AG20443 (cell line): ENCODE results near the gene SINHCAF.
"Not testable (repeated sequence)": the region's sequence is repeated elsewhere in the genome, so short reads cannot be mapped to it uniquely, and the experiment has no call there.

Experiments used
- DNase-seq: peaks from one replicate; pipeline ENCODE4 v3.0.0; 2012; ENCODE audit warnings: low spot score, mixed read lengths

SINHCAF gene

DNA sequence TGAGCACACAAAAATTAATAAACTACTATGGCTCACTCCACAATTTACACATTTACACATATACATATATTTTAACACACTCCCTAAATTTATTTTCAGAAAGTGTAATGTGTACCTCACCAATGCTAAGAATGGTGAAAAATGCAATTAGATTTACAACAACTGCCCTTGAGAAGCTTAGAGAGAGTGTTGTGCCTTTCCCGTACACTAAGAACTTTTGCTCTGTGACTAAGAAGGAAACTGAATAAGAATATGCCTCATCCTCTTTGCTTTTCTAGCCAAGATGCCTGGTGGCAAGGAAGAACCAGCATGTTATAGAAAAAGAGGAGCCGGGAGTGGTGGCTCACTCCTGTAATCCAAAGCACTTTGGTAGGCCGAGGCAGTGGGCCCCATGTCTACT is 62.3 kb downstream of the SINHCAF start:
- no peak for DNase-seq

DNA sequence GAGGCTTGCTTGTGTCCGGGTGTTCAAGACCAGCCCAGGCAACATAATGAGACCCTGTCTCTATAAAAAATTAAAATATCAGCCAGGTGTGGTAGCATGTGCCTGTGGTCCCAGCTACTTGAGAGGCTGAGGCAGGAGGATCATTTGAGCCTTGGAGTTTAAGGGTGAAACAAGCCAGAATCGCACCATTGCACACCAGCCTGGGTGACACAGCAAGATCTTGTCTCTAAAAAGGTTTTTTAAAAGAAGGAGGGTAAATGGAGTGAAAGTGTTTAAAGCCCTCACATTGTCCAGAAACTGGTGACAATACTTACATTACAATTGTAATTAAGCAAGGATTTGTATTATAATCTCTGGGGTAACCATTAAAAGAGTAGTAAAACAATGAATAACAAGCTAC is 64.2 kb downstream of the SINHCAF start:
- no peak for DNase-seq

DNA sequence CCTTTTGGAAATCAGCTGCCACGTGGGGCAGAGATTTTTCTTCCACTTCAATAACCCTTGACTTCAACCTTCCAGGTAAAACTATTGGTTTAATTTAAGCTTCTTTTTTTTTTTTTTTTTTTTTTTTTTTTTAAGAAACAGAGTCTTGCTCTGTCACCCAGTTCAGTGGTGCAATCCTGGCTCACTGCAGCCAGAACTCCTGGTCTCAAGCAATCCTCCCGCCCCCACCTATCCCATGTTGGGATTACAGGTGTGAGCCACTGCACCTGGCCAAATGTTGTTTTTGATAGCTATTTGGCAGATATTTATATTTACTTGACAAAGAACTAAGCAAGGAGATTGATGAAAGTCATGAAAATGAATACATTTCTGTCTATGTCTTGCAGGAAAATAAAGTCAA is 65.1 kb downstream of the SINHCAF start:
- no peak for DNase-seq

DNA sequence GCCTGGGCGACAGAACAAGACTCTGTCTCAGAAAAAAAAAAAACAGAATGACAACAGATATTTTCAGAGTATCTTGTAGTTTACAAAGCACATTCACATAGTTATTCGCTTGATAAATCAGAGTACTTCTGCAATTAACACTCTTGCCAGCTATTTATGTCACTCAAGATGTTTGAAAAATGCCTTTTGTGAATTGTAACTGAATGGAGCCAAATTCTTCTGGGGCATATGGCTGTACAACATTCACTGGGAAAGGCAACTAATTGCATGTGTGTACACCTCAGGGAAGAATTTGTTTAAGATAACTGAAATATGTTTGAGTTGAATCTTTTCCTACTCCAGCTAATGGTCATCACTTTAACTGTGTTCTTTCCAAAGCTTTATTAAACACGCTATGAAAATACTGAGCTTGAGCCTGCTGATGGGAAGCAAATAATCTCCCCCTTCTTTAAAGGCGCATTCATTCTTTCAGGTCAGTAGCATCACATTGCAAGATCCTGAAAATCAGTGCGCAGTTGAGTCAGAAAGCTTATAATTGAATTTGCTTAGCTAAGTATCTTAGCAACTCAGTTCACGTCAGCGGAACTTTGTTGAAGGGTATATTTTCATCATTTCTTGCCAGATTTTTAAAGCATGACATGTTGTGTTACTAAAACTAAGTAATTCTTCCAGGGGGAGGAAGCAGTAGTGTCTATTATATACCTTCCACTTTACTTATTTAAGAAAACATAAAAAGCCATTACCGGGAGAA is 66.6 kb downstream of the SINHCAF start:
- DNase-seq = no peak

DNA sequence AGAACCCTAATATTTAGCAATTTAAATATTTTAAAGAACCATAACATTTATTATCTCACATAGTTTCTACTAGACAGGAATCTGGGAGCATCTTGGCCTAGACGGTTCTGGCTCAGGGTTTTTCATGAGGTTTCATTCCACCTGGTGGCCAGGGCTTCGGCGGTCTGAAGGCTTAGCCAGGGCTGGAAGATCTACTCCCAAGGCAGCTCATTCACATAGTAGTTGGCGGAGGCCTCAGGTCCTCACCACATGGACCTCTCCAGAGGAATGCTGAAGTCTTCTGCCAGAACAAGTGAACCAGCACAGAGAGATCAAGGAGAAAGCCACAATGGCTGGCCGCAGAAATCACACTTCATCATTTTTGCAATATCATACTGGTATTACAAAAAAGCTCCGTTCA is 68.2 kb downstream of the SINHCAF start:
- no peak for DNase-seq

DNA sequence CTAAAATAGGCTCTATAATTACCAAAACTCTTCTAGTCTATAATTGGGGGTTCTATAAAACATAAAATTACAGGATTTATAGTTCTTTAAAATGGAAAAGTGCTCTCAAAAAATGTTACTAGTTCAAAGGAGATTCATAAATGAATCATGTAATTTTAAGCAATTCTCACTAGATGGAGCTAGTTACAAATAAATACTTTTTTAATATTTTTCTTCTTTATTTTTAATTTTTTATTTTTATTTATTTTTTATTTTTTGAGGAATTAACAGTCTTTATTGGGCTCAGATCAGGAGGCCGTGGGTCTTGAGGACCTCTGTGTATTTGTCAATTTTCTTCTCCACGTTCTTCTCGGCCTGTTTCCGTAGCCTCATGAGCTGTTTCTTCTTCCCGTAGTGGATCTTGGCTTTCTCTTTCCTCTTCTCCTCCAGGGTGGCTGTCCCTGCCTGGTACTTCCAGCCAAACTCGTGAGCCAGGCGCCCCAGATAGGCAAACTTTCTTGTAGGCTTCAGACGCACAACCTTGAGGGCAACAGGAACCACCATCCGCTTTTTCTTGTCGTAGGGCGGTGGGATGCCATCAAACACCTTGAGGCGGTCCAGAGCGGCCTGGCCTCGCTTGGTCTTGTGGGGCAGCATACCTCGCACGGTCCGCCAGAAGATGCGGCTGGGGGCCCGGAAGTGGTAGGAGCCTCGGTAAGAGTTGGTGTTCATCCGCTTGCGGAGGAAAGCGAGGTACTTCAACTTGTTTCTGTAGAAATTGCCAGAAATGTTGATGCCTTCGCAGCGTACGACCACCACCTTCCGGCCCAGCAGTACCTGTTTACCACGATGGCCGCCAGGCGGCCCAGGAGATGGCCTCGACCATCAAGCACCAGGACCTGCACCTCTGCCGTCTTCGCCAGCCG is 74.0 kb downstream of the SINHCAF start:
- not testable (repeated sequence) for DNase-seq

DNA sequence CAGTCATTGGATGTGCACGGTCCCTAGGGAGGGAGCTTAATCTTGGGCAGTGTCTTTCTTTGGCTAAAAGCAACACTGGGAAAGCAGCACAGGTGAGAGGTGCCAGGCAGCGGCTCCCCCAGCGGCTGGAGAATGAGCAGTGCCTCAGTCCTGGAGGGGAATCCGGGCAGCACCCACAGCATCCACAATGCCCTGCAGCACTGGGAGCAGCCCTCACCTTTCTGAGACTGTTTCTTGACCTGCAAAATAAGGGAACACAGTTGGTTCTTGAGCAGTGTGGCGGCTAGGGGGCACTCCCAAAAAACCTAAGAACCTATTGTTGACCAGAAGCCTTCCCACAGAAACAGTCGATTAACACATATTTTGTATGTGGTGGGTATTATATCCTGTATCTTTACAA is 75.8 kb downstream of the SINHCAF start:
- no peak for DNase-seq

DNA sequence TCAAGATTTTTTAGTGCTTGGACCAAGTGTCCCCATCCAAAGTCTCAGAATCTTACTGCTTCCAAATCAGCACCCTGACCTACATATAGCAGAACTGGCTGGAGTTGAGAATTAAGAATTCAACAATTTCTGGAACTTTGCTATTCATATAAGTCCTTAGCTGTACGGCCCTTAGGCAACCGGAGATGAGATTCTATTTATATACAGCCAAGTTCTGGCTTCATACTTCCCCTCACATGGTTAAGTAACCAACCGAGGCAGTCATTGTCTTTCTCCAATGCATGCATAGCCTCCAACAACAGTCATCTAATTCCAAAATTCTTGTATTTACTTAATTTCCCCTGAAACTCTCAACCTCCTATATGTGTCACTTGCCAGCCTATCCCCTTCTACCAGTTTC is 76.6 kb downstream of the SINHCAF start:
- no peak for DNase-seq

DNA sequence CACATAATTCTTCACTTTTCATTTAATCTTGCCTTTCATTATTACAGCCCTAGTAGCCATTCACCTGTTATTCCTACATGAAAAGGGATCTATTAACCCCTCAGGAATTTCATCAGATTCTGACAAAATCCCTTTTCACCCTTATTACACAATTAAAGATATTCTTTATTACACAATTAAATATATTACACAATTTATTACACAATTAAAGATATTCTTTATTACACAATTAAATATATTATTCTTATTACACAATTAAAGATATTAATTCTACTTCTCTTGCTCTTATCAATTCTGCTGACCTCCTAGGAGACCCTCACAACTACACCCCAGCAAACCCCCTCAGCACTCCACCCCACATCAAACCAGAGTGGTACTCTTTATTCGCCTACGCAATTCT is 77.1 kb downstream of the SINHCAF start:
- no peak for DNase-seq

DNA sequence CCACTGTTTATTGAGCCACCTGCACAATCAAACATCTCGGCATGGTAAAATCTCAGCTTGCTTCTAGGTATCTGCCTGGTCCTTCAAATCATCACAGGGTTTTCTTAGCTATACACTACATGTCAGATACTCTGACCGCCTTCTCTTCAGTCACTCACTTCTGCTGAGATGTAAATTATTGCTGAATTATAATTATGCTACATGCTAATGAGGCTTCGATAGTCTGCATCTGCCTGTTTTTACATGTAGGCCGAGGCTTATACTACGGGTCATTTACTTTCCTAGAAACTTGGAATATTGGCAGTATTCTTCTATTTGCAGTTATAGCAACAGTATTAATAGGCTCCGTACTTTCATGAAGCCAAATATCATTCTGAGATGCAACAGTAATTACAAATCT is 77.6 kb downstream of the SINHCAF start:
- no peak for DNase-seq

DNA sequence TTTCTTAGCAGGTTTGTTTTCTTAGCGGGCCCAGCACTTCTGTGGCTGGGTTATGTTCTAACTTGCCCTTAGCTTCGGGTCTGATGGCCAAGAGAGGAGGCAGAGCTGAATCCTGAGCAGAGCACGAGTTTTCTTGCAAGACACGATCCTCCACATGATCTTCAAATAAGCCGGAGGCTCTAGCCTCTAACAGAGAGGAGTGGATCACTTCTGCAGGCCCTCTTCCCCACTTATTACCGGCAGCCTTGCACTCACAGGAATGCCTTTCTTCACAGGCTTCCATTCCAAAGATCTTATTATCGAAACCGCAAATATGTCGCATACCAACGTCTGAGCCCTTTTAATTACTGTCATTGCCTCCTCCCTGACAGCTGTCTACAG is 79.5 kb downstream of the SINHCAF start:
- peak; percentile 25 for DNase-seq

DNA sequence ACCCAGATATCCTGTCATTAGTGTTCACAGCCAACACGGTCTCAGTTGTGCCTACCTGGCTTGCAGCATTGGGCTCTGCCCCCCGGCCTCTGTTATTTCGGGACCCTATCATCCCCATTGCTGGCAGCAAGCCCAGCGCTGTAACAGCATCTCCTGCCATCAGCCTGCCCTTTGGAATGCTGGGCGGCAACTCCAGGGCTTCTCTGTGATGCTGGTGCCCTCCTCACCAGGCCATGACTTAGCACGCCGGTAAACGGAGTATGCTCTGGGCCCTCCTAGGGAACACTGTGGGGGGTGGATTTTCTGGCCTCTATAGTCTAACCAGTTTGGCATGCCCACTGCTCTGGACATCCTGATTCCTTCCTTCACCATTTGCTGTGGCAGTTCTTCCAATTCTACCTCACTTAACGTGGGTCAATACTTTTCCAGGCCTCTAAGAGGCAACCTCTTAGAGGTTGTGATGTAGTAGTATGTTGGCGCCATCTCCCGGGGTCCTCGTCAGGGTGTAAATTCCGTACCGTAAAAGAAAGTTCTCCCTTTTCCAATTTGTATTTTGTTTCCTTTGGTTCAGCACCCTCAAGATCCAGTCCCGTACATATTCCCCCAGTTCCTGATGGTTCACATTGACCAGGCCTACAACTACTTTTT is 80.0 kb downstream of the SINHCAF start:
- no peak for DNase-seq

DNA sequence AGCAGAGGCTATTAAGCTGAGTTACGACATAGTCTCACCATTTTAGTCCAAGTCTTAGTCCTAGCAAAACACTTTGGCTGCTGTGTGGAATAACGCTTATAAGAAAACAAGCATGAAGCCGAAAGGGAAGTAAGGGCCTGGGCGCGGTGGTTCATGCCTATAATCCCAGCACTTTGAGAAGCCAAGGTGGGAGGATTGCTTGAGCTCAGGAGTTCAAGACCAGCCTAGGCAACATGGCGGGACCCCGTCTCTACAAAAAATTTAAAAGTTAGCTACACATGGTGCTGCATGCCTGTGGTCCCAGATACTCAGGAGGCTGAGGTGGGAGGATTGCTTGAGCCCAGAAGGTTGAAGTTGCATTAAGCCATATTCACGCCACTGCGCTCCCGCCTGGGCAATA is 83.5 kb downstream of the SINHCAF start:
- not testable (repeated sequence) for DNase-seq

DNA sequence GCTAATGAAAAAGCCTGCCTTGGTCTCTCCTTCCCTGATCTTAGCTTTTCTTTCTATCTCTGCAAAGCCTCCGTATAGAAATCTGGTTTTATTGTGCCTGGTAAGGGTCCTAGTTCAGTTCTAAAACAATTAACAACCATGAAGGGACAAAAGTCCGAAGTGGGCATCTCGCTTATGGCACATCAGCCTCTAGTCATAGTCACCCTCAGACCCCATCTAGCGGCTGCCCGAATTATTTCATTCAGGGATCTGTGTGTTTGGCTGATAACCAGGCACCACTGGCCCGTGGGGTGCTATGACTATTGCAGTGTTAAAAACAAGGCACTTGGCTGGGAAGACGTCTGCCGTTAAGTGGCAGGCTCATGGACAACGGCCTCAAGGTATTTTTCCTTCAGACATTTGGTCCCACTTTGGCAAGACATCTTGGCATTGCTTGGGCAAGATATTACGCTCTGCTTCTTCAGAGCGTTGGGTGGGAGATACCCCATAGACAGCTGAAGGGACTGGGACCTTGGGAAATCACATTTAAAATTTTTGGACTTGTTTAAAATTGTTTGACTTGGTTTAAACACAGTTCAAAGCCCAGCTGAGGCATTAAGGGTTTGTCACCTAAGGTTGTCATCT is 87.1 kb downstream of the SINHCAF start:
- peak; percentile 82 for DNase-seq

DNA sequence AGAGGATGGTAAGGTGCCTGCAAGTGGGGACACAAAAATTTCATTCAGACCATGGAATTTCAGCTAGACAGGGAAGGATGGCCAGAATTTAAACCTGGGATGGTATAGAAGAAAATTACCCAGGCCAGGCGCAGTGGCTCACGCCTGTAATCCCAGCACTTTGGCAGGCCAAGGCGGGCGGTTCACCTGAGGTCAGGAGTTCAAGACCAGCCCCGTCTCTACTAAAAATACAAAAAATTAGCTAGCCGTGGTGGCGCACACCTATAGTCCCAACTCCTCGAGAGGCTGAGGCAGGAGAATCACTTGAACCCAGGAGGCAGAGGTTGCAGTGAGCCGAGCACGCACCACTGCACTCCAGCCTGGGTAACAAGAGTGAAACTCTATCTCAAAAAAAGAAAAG is 87.6 kb downstream of the SINHCAF start:
- not testable (repeated sequence) for DNase-seq

DNA sequence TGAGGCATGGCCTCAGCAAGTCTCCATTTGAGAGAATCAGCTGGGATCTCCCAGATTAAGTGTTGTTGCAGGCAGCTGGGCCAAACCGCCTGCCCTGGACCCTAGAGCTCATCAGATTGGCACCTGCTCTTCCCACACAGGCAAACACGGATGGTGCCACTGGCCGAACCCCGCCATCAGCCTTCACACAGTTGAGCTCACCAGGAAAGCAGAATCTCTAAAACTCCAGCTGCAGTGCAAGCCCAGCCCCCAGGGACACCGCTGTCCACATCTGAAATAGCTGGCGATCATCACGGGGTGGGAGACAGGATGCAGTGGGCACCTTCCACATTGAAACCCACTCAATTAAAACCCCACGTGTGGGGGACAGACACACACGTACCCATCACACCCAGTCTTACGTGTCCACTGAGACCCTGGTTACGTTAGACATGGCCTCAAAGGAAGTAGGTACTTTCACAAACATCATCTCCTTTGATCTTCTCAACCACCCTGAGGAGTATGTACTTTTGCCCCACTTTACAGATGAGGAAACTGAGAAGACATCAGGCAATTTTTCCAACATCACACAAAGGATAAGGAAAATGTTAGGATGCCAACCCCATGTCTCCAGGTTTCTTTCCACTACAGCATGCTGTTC is 88.8 kb downstream of the SINHCAF start:
- DNase-seq = no peak

DNA sequence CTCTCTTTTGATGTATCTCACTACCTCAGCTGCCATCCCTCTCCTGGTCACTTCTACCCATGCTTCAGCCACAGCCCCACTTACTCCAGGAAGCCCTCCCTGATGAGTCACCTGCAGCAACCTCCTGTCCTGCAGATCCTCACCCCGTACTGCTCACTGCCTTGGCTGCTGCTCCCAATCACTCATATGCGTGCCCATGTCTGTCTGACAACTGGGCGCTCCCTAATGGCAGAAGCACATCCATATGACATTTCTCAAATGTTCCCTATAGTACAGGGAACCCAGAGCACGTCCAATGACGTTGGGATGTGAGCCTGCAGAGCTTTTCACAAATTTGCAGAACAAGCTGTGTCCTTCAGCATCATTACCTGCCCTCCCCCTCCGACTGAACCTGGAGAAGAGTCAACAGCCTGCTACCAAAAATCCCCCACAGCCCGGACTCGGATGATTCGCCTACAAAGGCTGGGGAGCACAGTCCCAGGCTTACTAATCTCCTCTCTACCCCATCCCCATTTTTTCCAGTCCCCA is 90.0 kb downstream of the SINHCAF start:
- no peak for DNase-seq

DNA sequence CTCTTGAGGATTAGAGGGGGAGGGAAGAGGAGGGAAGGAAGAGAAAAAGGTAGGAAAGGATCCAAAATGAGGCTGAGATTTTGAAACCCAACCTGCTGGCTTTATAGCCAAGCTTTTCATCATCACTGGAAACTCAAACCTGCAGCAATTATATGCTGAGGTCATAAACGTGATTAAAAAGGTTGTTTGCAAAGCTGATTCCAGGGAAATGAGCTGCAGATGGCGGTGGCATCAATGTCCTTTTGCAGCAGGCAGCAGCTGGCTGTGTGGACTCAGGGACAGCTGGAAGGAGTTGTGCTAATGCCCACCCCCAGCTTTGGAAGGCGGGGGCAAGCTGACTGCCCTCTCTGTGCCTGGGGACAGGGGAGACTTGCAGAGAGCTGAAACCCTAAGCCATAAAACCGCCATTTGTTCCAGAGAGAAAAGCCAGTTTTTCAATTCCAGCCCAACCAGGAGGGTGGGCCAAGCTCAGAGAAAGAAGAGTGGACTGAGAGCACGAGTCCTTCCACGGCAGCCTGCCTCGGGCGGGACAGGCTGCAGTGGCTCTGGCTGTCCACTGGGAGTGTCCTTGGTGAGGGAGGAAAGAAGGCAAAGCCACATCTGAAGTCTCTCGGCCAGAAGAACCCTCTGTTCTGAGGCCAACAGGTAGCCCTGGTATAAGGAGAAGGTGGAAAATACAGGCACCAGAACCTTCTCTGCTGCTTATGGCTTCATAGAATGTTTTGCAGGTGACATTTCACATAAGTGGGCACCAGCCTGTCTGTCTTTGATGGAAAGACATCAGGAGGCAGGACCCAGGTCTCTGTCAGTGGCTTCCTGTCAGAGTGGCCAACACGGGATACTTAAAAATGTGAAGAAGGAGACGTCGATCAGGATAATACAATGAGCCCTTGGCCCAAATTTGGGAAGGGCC is 90.7 kb downstream of the SINHCAF start:
- DNase-seq = peak; percentile 80

DNA sequence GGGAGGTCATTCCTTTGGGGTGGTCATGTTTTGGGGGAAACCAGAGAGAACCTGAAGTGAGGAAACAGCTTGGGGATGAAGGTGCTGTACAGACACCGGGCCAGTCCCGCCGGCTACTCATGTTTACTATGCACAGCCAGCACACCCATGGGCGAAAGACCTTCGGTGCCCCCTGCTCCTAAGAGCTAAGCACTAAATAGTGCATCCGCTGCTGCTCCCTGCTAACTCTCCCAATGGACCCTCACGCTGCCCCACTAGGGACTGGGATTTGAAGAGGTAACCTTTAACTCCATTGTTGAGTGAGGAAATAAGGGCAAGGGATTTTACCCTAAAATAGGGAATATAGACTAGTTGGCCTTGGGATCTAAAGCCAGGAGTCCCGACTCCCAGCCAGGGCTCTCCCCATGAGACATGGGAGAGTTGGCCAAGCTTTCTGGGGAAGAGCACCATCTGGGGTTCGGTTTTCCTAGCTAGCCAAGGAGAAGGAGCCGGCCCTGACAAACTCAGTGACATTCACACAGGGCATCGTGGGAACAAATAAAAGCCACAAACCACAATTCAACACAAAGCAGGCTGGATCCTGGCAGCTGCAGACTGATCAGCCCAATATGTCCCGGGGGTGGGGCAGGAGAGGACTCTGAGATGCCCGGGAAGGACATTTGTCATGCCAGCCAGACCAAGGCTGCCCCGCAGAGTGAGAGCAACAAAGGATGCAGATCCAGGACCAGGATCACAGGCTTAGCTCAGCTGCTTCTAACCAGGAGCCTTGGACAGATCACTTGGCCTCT is 91.7 kb downstream of the SINHCAF start:
- DNase-seq = no peak
